Calu3 (cell line): ENCODE measurements around the gene CACNA1H. TPM values are rescaled to one million over a fixed set of nuclear protein-coding genes. Genes with fewer than 3 reads are reported as not detected.

Experiments used
- BruUV-seq: library from RNA; stranded (reverse); fragments of 400-500 nt; replicated peaks from 2 replicates; lab custom pipeline; 2021; lab: Mats Ljungman, UMichigan
- CTCF ChIA-PET: fragments of 300-600 bp; sonication (Branson Sonifier 250); formaldehyde crosslinking; loops from one replicate; lab custom pipeline; 2022; ENCODE audit warnings: antibody characterized with exemption; lab: Charles Lee
- DNase-seq: peaks from one replicate; pipeline ENCODE4 v3.0.0; 2022
- H3K27ac Mint-ChIP-seq: one replicate; pipeline ENCODE4 v1.8.0; 2022; ENCODE audit warnings: mixed read lengths; ENCODE audit not compliant: unreplicated experiment
- H3K27me3 Mint-ChIP-seq: one replicate; pipeline ENCODE4 v1.8.0; 2022; ENCODE audit warnings: mixed read lengths; ENCODE audit not compliant: unreplicated experiment
- H3K36me3 Mint-ChIP-seq: one replicate; pipeline ENCODE4 v1.8.0; 2022; ENCODE audit warnings: mild to moderate bottlenecking, moderate library complexity, mixed read lengths; ENCODE audit not compliant: insufficient read depth, unreplicated experiment
- H3K4me1 Mint-ChIP-seq: one replicate; pipeline ENCODE4 v1.8.0; 2022; ENCODE audit warnings: mild to moderate bottlenecking, low read depth, mixed read lengths; ENCODE audit not compliant: unreplicated experiment
- H3K4me3 Mint-ChIP-seq: one replicate; pipeline ENCODE4 v1.8.0; 2022; ENCODE audit warnings: mild to moderate bottlenecking, low read depth, moderate library complexity, mixed read lengths; ENCODE audit not compliant: unreplicated experiment
- H3K9me3 Mint-ChIP-seq: one replicate; pipeline ENCODE4 v1.8.0; 2022; ENCODE audit warnings: low read depth, mixed read lengths; ENCODE audit not compliant: unreplicated experiment
- intact Hi-C: fragments of 100-400 bp; cut with micrococcal nuclease; formaldehyde crosslinking; loops from one replicate; pipeline ENCODE4 v1.10.0; 2022; ENCODE audit not compliant: unreplicated experiment
- total RNA-seq: library from RNA; stranded (reverse); gene quantifications from 2 replicates; pipeline ENCODE4 v1.2.3, GENCODE V29; 2022
- TF ChIP-seq, protein P1 (sequence below): fragments of 200-600 bp; IDR thresholded peaks from one replicate; pipeline ENCODE4 v1.8.0; 2022; ENCODE audit warnings: antibody characterized with exemption; ENCODE audit not compliant: unreplicated experiment

The CACNA1H gene
- total RNA-seq, 1 experiment from 2014 or later = not detected

- no peak overlapping the region for H3K27ac Mint-ChIP-seq
- no TSS peak for BruUV-seq
- TF ChIP-seq, protein P1, sequence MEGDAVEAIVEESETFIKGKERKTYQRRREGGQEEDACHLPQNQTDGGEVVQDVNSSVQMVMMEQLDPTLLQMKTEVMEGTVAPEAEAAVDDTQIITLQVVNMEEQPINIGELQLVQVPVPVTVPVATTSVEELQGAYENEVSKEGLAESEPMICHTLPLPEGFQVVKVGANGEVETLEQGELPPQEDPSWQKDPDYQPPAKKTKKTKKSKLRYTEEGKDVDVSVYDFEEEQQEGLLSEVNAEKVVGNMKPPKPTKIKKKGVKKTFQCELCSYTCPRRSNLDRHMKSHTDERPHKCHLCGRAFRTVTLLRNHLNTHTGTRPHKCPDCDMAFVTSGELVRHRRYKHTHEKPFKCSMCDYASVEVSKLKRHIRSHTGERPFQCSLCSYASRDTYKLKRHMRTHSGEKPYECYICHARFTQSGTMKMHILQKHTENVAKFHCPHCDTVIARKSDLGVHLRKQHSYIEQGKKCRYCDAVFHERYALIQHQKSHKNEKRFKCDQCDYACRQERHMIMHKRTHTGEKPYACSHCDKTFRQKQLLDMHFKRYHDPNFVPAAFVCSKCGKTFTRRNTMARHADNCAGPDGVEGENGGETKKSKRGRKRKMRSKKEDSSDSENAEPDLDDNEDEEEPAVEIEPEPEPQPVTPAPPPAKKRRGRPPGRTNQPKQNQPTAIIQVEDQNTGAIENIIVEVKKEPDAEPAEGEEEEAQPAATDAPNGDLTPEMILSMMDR = no peak
- intact Hi-C loops = no loop called here
- H3K36me3 Mint-ChIP-seq = no peaks in the 10 kb centered on the region
- no peaks in the 10 kb centered on the region for H3K9me3 Mint-ChIP-seq
- H3K4me3 Mint-ChIP-seq = no peak overlapping the region
- H3K4me1 Mint-ChIP-seq = peaks cover 28% of the 10 kb centered on the region
- CTCF ChIA-PET = interaction anchor here (0.6 kb wide), 1 partner anchor 243 kb away, joined by 4 read pairs; no protein-coding TSS in a partner anchor
- peaks cover 100% of the 10 kb centered on the region for H3K27me3 Mint-ChIP-seq
- DNase-seq = no peak
Measured at GRCh38 chr16:1137604-1138003, 15.3 kb upstream of the CACNA1H start.

DNA sequence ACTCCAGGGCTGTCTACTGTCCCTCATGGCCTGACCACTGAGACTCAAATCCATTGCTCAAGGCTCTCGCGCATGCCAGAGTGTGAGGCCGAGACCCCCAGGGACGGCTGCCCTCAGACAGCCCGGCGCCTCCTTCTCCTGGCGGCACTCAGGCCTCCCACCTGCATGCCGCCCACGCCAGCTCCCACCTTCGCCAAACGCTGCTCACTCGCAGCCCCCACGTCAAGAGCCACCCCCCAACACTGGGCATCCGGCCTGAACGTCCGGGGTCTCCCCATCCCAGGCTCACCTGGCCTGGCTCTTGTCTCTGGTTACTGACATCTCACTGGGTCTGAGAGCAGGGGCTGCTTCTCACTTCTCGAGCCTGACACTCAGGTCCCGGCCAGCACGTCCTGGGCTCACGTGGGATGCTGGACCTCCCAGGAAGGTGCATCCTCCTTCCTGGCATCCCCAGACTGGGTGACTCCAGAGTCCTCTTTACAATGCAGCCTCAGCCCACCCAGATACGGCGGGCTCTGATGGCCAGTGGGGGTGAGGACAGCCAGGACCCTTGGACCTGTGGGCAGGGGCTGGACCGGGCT lies 12.2 kb upstream of the CACNA1H start:
- no peak for DNase-seq
- H3K4me1 Mint-ChIP-seq = peaks cover 12% of the 10 kb centered on the region
- H3K4me3 Mint-ChIP-seq = no peak overlapping the region
- TF ChIP-seq, protein P1 = no peak
- no peak overlapping the region for H3K27ac Mint-ChIP-seq
- intact Hi-C loops = no loop called here
- CTCF ChIA-PET = no interaction called here
- H3K9me3 Mint-ChIP-seq = no peaks in the 10 kb centered on the region
- no peaks in the 10 kb centered on the region for H3K36me3 Mint-ChIP-seq
- BruUV-seq = no TSS peak
- H3K27me3 Mint-ChIP-seq = peaks cover 100% of the 10 kb centered on the region

DNA sequence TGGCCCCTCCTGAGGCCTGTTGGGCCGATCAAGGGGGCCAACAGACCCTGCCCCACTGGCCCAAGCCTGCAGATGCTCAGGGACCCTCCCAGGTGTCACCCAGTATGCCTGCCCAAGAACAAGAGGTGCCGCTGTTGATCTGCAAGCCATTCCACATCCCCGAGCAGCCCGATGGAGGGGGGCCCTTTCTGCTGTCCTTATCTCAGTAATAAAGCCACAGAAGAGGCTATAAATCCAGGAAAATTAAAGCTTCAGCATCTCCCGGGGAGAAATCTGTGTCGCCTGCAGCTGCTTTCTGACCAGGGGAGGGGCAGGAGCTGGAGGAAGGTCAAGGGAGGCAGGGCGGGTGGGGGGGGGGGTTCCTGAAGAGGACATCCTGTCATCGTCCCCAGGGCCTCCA lies 11.7 kb upstream of the CACNA1H start:
- intact Hi-C loops = no loop called here
- BruUV-seq = no TSS peak
- H3K27ac Mint-ChIP-seq = no peak overlapping the region
- CTCF ChIA-PET = no interaction called here
- H3K36me3 Mint-ChIP-seq = no peaks in the 10 kb centered on the region
- no peak for DNase-seq
- H3K4me3 Mint-ChIP-seq = no peak overlapping the region
- H3K9me3 Mint-ChIP-seq = no peaks in the 10 kb centered on the region
- TF ChIP-seq, protein P1 = no peak
- H3K4me1 Mint-ChIP-seq = peaks cover 7% of the 10 kb centered on the region
- H3K27me3 Mint-ChIP-seq = peaks cover 100% of the 10 kb centered on the region

DNA sequence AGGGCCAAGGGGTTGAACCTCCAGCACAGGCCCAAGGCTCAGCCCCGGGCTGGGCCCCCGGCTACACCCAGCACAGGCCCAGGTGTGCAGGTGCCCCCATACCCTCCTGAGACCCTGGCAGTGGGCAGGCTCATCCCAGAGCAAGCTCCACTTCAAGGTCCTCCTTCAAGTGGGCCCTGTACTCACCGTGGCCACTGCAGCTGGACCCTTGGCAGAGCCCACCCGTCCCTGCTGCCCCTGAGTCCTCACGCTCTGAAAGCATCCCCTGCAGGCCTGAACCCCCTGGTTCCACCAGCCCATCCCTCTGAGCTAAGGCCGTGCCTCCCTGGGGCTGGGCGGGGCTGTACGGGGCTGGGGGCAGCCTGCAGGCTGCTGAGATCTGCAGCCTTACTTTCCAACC lies 11.2 kb upstream of the CACNA1H start:
- no peak for DNase-seq
- TF ChIP-seq, protein P1 = no peak
- Mint-ChIP-seq H3K4me1 (peaks cover 2% of the 10 kb centered on the region), H3K27ac (no peak overlapping the region), H3K4me3 (no peak overlapping the region), H3K9me3 (no peaks in the 10 kb centered on the region), H3K36me3 (no peaks in the 10 kb centered on the region), H3K27me3 (peaks cover 100% of the 10 kb centered on the region)
- CTCF ChIA-PET = no interaction called here
- intact Hi-C loops = no loop called here
- no TSS peak for BruUV-seq
